Ureter (tissue), 1 donor: ENCODE measurements around the gene PARD3. TPM values are rescaled to one million over a fixed set of nuclear protein-coding genes. Genes with fewer than 3 reads are reported as not detected.

ENCODE experiments used
- DNase-seq: peaks from one replicate; pipeline ENCODE4 v3.0.0-alpha.2; 2020; ENCODE audit warnings: low spot score
- total RNA-seq: library from RNA; stranded (reverse); gene quantifications from one replicate; pipeline ENCODE4 v1.2.4, GENCODE V29; 2023
- donor health status: DM: yes; HTN: yes; CAD: no.

Gene PARD3
- total RNA-seq, 1 donor from 2014 or later: 73.5 TPM

- DNase-seq: no peak
These were observed 471.3 kb downstream of the PARD3 start for GRCh38 chr10:34343764-34344163.

- no peak for DNase-seq
These were observed 473.6 kb downstream of the PARD3 start for GRCh38 chr10:34341473-34341872.

- DNase-seq: no peak
These were observed 474.2 kb downstream of the PARD3 start for GRCh38 chr10:34340934-34341333.

GRCh38 chr10:34339816-34340553 lies 475.1 kb downstream of the PARD3 start:
- DNase-seq: no peak

GRCh38 chr10:34337917-34338316 lies 477.2 kb downstream of the PARD3 start:
- DNase-seq: no peak

- DNase-seq: no peak
These were observed 479.0 kb downstream of the PARD3 start for GRCh38 chr10:34335960-34336690.

- DNase-seq: no peak
These were observed 480.2 kb downstream of the PARD3 start for GRCh38 chr10:34334908-34335307.

GRCh38 chr10:34333513-34333912 lies 481.6 kb downstream of the PARD3 start:
- no peak for DNase-seq

- no peak for DNase-seq
These were observed 487.9 kb downstream of the PARD3 start for GRCh38 chr10:34327184-34327583.

GRCh38 chr10:34323192-34323591 lies 491.9 kb downstream of the PARD3 start:
- no peak for DNase-seq

- no peak for DNase-seq
These were observed 494.8 kb downstream of the PARD3 start for GRCh38 chr10:34320265-34320664.

GRCh38 chr10:34319197-34319846 lies 495.8 kb downstream of the PARD3 start:
- DNase-seq: peak; percentile 73

- no peak for DNase-seq
These were observed 498.9 kb downstream of the PARD3 start for GRCh38 chr10:34316154-34316553.

GRCh38 chr10:34314457-34314856 lies 500.6 kb downstream of the PARD3 start:
- no peak for DNase-seq

GRCh38 chr10:34313888-34314287 lies 501.2 kb downstream of the PARD3 start:
- no peak for DNase-seq

GRCh38 chr10:34313353-34313752 lies 501.7 kb downstream of the PARD3 start:
- DNase-seq: no peak

- no peak for DNase-seq
These were observed 503.4 kb downstream of the PARD3 start for GRCh38 chr10:34311679-34312078.

- DNase-seq: no peak
These were observed 504.9 kb downstream of the PARD3 start for GRCh38 chr10:34310234-34310633.

- no peak for DNase-seq
These were observed 509.9 kb downstream of the PARD3 start for GRCh38 chr10:34305189-34305588.

- no peak for DNase-seq
These were observed 512.1 kb downstream of the PARD3 start for GRCh38 chr10:34303022-34303421.

- no peak for DNase-seq
These were observed 515.9 kb downstream of the PARD3 start for GRCh38 chr10:34299105-34299611.

- no peak for DNase-seq
These were observed 516.7 kb downstream of the PARD3 start for GRCh38 chr10:34298346-34298818.
